ENCODE measurements around the gene DERL3.

Gene DERL3

GRCh38 chr22:23801886-23802377, 36.9 kb downstream of the DERL3 start:
- no peak for DNase-seq

- DNase-seq, result no peak
These were observed 37.5 kb downstream of the DERL3 start for GRCh38 chr22:23801238-23801821.

GRCh38 chr22:23800297-23801237, 38.2 kb downstream of the DERL3 start:
- no peak for DNase-seq

GRCh38 chr22:23796461-23796860, 42.3 kb downstream of the DERL3 start:
- peak; percentile 50 for DNase-seq

- DNase-seq, result no peak
These were observed 45.5 kb downstream of the DERL3 start for GRCh38 chr22:23793326-23793725.

- no peak for DNase-seq
These were observed 46.8 kb downstream of the DERL3 start for GRCh38 chr22:23791738-23792645.

- peak; percentile 52 for DNase-seq
These were observed 47.7 kb downstream of the DERL3 start for GRCh38 chr22:23790819-23791737.

- no peak for DNase-seq
These were observed 49.2 kb downstream of the DERL3 start for GRCh38 chr22:23789638-23790037.

- no peak for DNase-seq
These were observed 49.7 kb downstream of the DERL3 start for GRCh38 chr22:23789121-23789520.

- no peak for DNase-seq
These were observed 50.9 kb downstream of the DERL3 start for GRCh38 chr22:23787910-23788309.

GRCh38 chr22:23787600-23787896, 51.3 kb downstream of the DERL3 start:
- DNase-seq, result no peak

- DNase-seq, result peak; percentile 94
These were observed 51.8 kb downstream of the DERL3 start, which contains the start of gene SMARCB1 for GRCh38 chr22:23786752-23787599. SMARCB1 (plus strand) TSS chr22:23786966; CDS start chr22:23787170, 204 bp downstream.

GRCh38 chr22:23786261-23786710, 52.5 kb downstream of the DERL3 start:
- DNase-seq, result no peak

All from fibroblast of skin of right biceps (primary cell).